Thoracic aorta (tissue), 2 donors: ENCODE data around the gene CYP4V2. TPM values are rescaled to one million over a fixed set of nuclear protein-coding genes. Genes with fewer than 3 reads are reported as not detected.

ENCODE experiments used
- ATAC-seq: fragments of 150-250 bp; one replicate; pipeline ENCODE4 v1.8.0; 2017; ENCODE audit warnings: low read depth; ENCODE audit not compliant: insufficient number of reproducible peaks, low FRiP score
- DNase-seq: peaks from one replicate; pipeline ENCODE4 v3.0.0-alpha.2; 2020; ENCODE audit warnings: low spot score
- H3K27ac ChIP-seq, 2 donors: fragments of 200-600 bp; sonication (generic); 1 replicate in 1 of 2; 2 replicates in 1 of 2; pipeline ENCODE4 v1.5.1; 2016; ENCODE audit warnings: mild to moderate bottlenecking in 2 of 2, moderate library complexity in 2 of 2
- H3K27me3 ChIP-seq: fragments of 200-600 bp; sonication (generic); replicated peaks from 2 replicates; pipeline ENCODE4 v1.6.0; 2016; ENCODE audit warnings: mild to moderate bottlenecking; ENCODE audit not compliant: insufficient read depth
- H3K36me3 ChIP-seq: fragments of 200-600 bp; sonication (generic); one replicate; pipeline ENCODE4 v1.5.1; 2016
- H3K4me1 ChIP-seq, 2 donors: fragments of 200-600 bp; sonication (generic); 1 replicate in 1 of 2; 2 replicates in 1 of 2; pipeline versions ENCODE4 v1.5.1 to v1.6.0; 2016; ENCODE audit warnings: low read depth in 2 of 2, mild to moderate bottlenecking in 1 of 2; ENCODE audit not compliant: control insufficient read depth in 1 of 2
- H3K4me3 ChIP-seq: fragments of 200-600 bp; sonication (generic); 2 replicates; pipeline ENCODE4 v1.5.1; 2016; ENCODE audit warnings: mild to moderate bottlenecking
- H3K9me3 ChIP-seq: fragments of 200-600 bp; sonication (generic); 2 replicates; pipeline ENCODE4 v1.5.1; 2016
- total RNA-seq, 2 donors: library from RNA; depleted of rRNA; stranded (reverse); fragments of >200 nt; gene quantifications; one replicate each; pipeline versions ENCODE4 v1.1.0 to v1.2.3, GENCODE V29; 2016
- TF ChIP-seq, protein P1 (sequence below): fragments of 200-600 bp; sonication (generic); IDR thresholded peaks from one replicate; pipeline ENCODE4 v1.5.1; 2019; ENCODE audit warnings: antibody characterized with exemption

The CYP4V2 gene
- total RNA-seq, 2 donors from 2014 or later = 41.8 to 61.2 TPM

GRCh38 chr4:186168750-186169149 is 22.6 kb upstream of the CYP4V2 start:
- ATAC-seq (no peak), DNase-seq (no peak)
- H3K27ac ChIP-seq = no peak overlapping the region
- no peaks in the 10 kb centered on the region for H3K4me1 ChIP-seq
- H3K27me3 ChIP-seq = no peaks in the 10 kb centered on the region
- H3K36me3 ChIP-seq = no peaks in the 10 kb centered on the region
- H3K4me3 ChIP-seq = no peak overlapping the region
- H3K9me3 ChIP-seq = no peaks in the 10 kb centered on the region
- TF ChIP-seq, protein P1, sequence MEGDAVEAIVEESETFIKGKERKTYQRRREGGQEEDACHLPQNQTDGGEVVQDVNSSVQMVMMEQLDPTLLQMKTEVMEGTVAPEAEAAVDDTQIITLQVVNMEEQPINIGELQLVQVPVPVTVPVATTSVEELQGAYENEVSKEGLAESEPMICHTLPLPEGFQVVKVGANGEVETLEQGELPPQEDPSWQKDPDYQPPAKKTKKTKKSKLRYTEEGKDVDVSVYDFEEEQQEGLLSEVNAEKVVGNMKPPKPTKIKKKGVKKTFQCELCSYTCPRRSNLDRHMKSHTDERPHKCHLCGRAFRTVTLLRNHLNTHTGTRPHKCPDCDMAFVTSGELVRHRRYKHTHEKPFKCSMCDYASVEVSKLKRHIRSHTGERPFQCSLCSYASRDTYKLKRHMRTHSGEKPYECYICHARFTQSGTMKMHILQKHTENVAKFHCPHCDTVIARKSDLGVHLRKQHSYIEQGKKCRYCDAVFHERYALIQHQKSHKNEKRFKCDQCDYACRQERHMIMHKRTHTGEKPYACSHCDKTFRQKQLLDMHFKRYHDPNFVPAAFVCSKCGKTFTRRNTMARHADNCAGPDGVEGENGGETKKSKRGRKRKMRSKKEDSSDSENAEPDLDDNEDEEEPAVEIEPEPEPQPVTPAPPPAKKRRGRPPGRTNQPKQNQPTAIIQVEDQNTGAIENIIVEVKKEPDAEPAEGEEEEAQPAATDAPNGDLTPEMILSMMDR = no peak

DNA sequence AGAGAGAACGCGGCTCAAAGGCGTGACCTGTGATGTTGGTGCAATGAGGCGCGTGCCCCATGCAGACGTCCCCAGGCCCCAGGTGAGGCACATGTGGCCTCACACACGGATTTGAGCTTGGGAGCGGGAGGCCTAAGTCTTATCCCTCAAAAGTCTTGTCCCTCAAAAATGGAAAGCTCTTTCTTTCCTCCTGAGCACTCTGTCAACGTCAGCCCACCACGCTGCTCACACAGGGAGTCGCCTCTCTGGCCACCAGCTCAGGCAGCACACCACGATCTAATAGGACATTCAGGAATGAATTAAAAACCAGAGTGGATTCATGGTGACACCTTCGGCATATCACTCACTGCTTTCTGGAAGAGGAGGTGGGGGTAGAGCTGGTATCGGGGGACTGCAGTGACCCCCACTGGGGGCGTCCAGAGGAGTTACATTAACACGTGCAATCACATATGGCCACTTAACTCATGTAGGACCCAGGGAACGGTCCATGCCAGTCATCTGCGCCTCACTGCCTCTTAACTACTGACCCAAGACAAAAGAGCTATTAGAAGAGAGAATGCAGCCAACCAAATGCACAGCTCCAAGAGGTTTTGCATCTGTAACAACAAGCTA is 21.9 kb upstream of the CYP4V2 start:
- ATAC-seq (no peak), DNase-seq (no peak)
- Histone ChIP-seq H3K4me1 (no peaks in the 10 kb centered on the region), H3K27ac (no peak overlapping the region), H3K4me3 (no peak overlapping the region), H3K27me3 (no peaks in the 10 kb centered on the region), H3K9me3 (no peaks in the 10 kb centered on the region), H3K36me3 (no peaks in the 10 kb centered on the region)
- TF ChIP-seq, protein P1 = no peak

DNA sequence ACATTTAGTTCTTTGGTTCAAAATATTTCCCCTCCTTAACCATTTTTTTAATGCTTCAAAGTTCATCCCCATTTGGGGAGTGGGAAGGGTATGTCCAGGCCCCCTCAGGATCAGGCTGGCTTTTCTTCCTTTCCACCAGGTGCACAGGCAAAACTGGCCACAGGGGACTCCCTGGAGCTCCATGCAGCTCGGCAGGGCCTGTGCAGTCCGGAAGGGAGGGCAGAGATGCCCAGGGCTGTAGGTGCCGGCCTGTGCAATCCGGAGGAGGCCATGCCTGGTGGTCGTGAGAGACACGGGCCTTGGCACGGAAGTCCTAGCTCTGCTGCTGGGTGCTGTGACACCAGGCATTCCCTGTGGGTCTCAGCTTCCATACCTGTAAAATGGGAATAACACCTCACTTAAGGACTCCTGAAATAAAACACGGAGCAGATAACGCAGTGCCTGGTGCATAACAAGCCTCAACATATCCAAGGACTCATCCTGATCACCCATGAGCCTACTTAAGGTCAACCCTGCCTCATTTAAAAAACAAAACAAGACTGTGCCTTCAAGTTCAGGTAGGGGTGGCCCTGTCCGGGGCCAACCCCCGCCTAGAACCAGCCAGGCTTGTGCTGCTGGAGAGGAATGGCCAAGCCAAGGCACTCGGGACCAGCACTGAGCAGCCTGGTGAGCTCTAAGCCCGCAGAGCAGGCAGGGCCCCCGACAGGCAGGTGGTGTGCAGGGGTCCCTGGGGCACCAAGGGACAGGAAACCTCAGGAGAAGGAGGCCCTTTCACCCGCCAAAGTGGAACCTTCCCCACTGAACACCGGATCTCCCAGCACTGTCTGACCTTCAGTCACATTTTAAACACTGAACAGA is 21.2 kb upstream of the CYP4V2 start:
- ATAC-seq (no peak), DNase-seq (no peak)
- Histone ChIP-seq H3K4me1 (no peaks in the 10 kb centered on the region), H3K4me3 (no peak overlapping the region), H3K27me3 (no peaks in the 10 kb centered on the region), H3K27ac (no peak overlapping the region), H3K9me3 (no peaks in the 10 kb centered on the region), H3K36me3 (no peaks in the 10 kb centered on the region)
- TF ChIP-seq, protein P1 = no peak

GRCh38 chr4:186170966-186171365 is 20.4 kb upstream of the CYP4V2 start:
- ATAC-seq (no peak), DNase-seq (no peak)
- no peaks in the 10 kb centered on the region for H3K27me3 ChIP-seq
- H3K27ac ChIP-seq = no peak overlapping the region
- no peak overlapping the region for H3K4me3 ChIP-seq
- H3K9me3 ChIP-seq = no peaks in the 10 kb centered on the region
- H3K36me3 ChIP-seq = no peaks in the 10 kb centered on the region
- TF ChIP-seq, protein P1 = no peak
- no peaks in the 10 kb centered on the region for H3K4me1 ChIP-seq

- TF ChIP-seq, protein P1 = no peak
- H3K27me3 ChIP-seq = no peaks in the 10 kb centered on the region
- no peak overlapping the region for H3K4me3 ChIP-seq
- no peaks in the 10 kb centered on the region for H3K4me1 ChIP-seq
- no peaks in the 10 kb centered on the region for H3K36me3 ChIP-seq
- no peaks in the 10 kb centered on the region for H3K9me3 ChIP-seq
- no peak overlapping the region for H3K27ac ChIP-seq
- no peak for DNase-seq
- no peak for ATAC-seq
These were observed 18.8 kb upstream of the CYP4V2 start for GRCh38 chr4:186172546-186172945.
